GM10248 (cell line): ENCODE results near the gene PRODH2.

Experiments
- CTCF ChIA-PET: fragments of 300-600 bp; sonication (Branson Sonifier 250); formaldehyde crosslinking; extraction: SDS; loops from one replicate; lab custom pipeline; 2021; ENCODE audit warnings: antibody characterized with exemption; lab: Yijun Ruan, JAX
- POLR2A ChIA-PET: fragments of 350-650 bp; sonication (Branson Sonifier 250); formaldehyde crosslinking; extraction: SDS; loops from one replicate; lab custom pipeline; 2020; ENCODE audit warnings: antibody characterized with exemption; lab: Yijun Ruan, JAX
- DNase-seq: peaks from one replicate; pipeline ENCODE4 v3.0.0; 2012; ENCODE audit errors: extremely low spot score
- TF ChIP-seq, protein P1 (sequence below): IDR thresholded peaks from 2 replicates; pipeline ENCODE4 v1.5.1; 2012; ENCODE audit warnings: mild to moderate bottlenecking, low read depth; ENCODE audit errors: extremely low read depth, missing control alignments, control extremely low read depth

Gene PRODH2, protein sequence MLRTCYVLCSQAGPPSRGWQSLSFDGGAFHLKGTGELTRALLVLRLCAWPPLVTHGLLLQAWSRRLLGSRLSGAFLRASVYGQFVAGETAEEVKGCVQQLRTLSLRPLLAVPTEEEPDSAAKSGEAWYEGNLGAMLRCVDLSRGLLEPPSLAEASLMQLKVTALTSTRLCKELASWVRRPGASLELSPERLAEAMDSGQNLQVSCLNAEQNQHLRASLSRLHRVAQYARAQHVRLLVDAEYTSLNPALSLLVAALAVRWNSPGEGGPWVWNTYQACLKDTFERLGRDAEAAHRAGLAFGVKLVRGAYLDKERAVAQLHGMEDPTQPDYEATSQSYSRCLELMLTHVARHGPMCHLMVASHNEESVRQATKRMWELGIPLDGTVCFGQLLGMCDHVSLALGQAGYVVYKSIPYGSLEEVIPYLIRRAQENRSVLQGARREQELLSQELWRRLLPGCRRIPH

DNA sequence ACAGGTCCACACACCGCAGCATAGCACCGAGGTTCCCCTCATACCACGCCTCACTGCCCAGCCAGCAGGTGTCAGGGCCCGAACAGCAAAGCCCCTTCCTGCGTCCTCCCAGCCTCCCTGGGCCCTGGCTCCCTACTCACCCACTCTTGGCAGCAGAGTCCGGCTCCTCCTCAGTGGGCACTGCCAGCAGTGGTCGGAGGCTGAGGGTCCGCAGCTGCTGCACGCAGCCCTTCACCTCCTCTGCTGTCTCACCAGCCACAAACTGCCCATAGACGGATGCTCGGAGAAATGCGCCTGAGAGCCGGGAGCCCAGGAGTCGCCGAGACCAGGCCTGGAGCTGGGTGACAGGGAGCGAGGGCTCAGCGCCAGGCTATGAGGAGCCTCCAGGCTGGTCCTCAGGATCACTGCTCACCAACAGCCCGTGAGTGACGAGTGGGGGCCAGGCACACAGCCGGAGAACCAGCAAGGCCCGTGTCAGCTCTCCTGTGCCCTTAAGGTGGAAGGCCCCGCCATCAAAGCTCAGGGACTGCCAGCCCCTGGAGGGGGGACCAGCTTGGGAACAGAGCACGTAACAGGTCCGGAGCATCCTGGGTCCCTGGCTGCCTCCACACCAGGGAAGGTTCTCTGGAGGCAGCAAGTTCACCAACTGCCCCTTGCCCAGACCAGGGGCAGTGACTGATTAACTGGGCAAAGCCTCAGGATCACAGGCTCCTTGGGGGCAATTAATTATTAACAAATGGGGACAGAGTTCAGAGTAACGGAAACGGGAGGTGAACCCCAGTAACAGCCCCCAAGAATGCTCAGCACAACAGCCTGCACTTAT, at the start of gene PRODH2:
PRODH2 (minus strand) TSS at position 626 of the 823 bp plus-strand sequence; CDS start at position 586, 40 bp downstream.
- TF ChIP-seq, protein P1, sequence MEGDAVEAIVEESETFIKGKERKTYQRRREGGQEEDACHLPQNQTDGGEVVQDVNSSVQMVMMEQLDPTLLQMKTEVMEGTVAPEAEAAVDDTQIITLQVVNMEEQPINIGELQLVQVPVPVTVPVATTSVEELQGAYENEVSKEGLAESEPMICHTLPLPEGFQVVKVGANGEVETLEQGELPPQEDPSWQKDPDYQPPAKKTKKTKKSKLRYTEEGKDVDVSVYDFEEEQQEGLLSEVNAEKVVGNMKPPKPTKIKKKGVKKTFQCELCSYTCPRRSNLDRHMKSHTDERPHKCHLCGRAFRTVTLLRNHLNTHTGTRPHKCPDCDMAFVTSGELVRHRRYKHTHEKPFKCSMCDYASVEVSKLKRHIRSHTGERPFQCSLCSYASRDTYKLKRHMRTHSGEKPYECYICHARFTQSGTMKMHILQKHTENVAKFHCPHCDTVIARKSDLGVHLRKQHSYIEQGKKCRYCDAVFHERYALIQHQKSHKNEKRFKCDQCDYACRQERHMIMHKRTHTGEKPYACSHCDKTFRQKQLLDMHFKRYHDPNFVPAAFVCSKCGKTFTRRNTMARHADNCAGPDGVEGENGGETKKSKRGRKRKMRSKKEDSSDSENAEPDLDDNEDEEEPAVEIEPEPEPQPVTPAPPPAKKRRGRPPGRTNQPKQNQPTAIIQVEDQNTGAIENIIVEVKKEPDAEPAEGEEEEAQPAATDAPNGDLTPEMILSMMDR = no peak
- CTCF ChIA-PET = no interaction called here
- POLR2A ChIA-PET = no interaction called here
- no peak for DNase-seq

DNA sequence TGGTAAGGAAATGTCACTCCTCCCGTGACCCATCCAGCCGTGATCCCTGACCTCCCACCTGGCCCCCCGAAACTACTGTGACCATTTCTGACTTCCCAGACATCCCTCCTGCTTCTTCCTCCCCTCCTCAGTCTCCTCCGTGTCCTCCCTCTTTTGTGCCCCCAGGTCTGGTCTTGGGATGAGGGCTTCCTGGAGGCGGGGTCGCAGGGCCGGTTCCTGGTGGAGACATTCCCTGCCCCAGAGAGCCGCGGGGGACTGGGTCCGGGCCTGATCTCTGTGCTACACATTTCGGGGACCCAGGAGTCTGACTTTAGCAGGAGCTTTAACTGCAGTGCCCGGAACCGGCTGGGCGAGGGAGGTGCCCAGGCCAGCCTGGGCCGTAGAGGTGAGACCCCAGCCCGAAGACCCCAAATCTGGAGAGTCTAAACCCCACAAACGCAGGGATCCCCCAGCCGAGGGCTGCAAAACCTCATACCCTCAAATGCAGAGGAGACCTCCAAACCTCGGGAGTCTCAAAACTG, 49.1 kb upstream of the PRODH2 start:
- CTCF ChIA-PET = no interaction called here
- no peak for DNase-seq
- POLR2A ChIA-PET = no interaction called here
- TF ChIP-seq, protein P1 = no peak

DNA sequence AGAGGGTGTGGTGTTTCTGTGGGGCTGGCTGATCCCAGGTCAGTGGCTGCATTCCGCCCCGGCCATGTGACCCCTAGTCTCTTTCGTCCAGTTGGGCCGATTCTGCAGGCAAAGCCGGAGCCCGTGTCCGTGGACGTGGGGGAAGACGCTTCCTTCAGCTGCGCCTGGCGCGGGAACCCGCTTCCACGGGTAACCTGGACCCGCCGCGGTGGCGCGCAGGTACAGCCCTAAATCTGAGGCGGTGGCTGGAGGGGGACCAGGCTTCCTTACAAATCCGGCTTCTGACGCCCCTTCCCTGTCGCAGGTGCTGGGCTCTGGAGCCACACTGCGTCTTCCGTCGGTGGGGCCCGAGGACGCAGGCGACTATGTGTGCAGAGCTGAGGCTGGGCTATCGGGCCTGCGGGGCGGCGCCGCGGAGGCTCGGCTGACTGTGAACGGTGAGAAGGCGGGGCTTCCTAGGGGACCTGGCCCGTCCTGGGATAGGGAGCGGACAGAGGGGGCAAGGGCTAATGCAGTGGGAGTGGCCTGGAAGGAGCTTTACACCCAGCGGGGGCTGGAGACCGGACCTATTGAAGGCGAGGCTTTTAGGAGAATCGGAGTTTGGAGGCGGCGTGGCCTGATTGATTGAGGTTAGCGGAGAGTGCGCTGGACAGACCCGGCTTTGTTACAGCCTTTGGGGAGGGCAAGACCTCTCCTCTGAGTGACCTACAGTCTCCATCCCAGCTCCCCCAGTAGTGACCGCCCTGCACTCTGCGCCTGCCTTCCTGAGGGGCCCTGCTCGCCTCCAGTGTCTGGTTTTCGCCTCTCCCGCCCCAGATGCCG, 48.4 kb upstream of the PRODH2 start:
- DNase-seq = no peak
- ChIA-PET POLR2A (no interaction called here), CTCF (no interaction called here)
- TF ChIP-seq, protein P1 = no peak

DNA sequence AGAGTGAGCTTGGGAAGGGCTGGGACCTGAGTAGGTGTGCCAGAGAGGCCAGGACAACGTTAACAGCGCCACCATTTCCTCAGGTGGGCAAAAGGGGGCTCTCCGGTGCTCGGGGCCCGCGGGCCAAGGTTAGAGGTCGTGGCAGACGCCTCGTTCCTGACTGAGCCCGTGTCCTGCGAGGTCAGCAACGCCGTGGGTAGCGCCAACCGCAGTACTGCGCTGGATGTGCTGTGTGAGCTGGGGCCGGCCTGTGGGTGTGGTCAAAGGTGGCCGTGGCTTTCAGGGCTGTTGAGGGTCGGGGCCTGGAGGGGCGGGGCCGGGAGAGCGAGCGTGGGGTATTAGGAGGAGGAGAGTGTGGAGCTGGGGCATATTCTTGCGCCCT, 47.8 kb upstream of the PRODH2 start:
- TF ChIP-seq, protein P1 = no peak
- DNase-seq = no peak
- ChIA-PET CTCF (no interaction called here), POLR2A (no interaction called here)

DNA sequence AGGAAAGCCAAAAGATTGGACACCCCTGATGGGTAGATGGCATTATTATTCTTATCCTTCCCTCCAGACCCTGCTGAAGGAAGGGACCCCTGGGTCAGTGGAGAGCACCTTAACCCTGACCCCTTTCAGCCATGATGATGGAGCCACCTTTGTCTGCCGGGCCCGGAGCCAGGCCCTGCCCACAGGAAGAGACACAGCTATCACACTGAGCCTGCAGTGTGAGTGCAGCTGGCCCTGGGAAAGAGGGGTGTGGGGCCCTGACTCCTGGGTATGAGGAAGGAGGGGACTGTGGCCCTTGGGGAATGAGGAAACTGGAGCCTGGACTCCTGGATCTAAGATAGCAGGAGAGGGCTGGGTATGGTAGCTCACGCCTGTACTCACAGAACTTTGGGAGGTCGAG, 46.8 kb upstream of the PRODH2 start:
- POLR2A ChIA-PET = interaction anchor here (0.6 kb wide), 1 partner anchor 198 kb away, joined by 4 read pairs; no protein-coding TSS in a partner anchor
- DNase-seq = no peak
- TF ChIP-seq, protein P1 = no peak
- CTCF ChIA-PET = no interaction called here

DNA sequence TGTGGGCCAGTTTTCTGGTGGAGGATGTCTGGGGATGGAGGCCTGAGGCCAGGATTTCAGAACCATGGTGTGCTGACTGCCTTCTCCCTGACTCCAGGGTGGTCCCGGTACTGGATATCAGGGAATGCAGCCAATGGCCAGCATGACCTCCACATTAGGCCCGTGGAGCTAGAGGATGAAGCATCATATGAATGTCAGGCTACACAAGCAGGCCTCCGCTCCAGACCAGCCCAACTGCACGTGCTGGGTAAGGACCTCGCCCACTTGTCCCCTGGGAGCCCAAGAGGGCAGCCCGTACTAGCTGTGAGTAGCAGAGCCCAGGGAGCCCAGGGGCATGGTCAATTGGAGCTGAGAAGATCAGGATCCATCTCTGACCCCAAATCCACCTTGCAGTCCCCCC, 45.7 kb upstream of the PRODH2 start:
- TF ChIP-seq, protein P1 = no peak
- CTCF ChIA-PET = interaction anchor here (1.8 kb wide), 1 partner anchor 73 kb away, joined by 5 read pairs; no protein-coding TSS in a partner anchor
- POLR2A ChIA-PET = no interaction called here
- no peak for DNase-seq
